CD4-positive, alpha-beta T cell treated with Interleukin-10 for 1 hour (primary cell): Measurements from ENCODE around the gene LMAN2L.

Source experiments
- DNase-seq: peaks from one replicate; pipeline ENCODE4 v3.0.0-alpha.2; 2020

LMAN2L gene

DNA sequence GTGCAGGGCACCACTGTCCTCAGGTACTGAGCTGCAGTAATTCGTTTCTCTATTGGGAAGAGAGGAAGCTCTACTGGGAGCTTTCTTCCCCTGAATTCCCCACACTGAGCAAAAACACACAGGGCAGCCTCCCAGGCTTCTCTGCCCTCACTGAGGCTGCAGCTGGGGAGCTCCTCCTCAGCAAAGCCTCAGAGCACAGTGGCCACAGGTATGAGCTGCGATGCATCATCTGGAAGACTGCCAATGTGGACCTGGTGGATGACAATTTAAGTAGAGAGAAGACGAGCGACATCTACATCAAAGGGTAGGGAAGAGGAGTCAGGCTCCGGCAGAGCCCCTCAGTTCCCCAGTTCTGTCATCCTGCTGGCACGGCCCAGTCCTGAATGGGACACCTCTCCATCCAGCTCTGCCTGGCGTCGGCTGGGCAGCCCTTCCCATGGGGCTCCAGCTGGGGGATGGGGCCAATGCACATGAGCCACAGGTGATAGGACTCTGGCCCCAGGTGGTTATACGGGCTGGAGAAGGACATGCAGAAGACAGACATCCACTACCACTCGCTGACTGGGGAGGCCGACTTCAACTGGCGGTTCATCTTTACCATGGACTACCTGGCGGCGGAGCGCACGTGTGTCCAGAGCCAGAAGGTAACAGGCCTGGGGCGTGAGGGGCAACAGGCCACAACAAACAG is 37.6 kb downstream of the LMAN2L start:
- no peak for DNase-seq

GRCh38 chr2:96701636-96702035 is 38.2 kb downstream of the LMAN2L start:
- no peak for DNase-seq

GRCh38 chr2:96700086-96700485 is 39.8 kb downstream of the LMAN2L start:
- no peak for DNase-seq

DNA sequence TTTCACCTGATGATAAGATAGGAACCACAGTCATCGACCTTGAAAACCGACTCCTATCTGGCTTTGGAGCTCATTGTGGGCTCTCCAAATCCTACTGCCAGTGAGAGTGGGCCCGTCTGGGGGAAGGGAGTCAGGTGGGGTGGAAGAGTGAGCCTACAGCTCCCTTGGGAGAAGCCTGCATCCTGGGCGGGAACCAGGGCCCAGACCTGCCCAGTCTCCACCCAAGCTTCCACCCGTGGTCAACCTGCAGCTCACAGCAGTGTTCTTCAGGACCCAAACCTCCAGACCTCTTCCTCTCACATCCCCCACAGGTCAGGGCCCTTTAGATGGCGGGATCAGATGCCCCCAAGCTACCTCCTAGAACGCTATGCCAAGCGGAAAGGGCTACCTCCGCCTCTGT is 40.2 kb downstream of the LMAN2L start:
- no peak for DNase-seq

GRCh38 chr2:96699021-96699420 is 40.8 kb downstream of the LMAN2L start:
- DNase-seq, result no peak

- DNase-seq, result no peak
Observed at GRCh38 chr2:96698221-96698861, 41.5 kb downstream of the LMAN2L start.

GRCh38 chr2:96697476-96697875 is 42.4 kb downstream of the LMAN2L start:
- no peak for DNase-seq

- no peak for DNase-seq
Observed at GRCh38 chr2:96695602-96696001, 44.3 kb downstream of the LMAN2L start.

- DNase-seq, result no peak
Observed at GRCh38 chr2:96694816-96695455, 44.9 kb downstream of the LMAN2L start.

GRCh38 chr2:96694279-96694678 is 45.6 kb downstream of the LMAN2L start:
- no peak for DNase-seq

DNA sequence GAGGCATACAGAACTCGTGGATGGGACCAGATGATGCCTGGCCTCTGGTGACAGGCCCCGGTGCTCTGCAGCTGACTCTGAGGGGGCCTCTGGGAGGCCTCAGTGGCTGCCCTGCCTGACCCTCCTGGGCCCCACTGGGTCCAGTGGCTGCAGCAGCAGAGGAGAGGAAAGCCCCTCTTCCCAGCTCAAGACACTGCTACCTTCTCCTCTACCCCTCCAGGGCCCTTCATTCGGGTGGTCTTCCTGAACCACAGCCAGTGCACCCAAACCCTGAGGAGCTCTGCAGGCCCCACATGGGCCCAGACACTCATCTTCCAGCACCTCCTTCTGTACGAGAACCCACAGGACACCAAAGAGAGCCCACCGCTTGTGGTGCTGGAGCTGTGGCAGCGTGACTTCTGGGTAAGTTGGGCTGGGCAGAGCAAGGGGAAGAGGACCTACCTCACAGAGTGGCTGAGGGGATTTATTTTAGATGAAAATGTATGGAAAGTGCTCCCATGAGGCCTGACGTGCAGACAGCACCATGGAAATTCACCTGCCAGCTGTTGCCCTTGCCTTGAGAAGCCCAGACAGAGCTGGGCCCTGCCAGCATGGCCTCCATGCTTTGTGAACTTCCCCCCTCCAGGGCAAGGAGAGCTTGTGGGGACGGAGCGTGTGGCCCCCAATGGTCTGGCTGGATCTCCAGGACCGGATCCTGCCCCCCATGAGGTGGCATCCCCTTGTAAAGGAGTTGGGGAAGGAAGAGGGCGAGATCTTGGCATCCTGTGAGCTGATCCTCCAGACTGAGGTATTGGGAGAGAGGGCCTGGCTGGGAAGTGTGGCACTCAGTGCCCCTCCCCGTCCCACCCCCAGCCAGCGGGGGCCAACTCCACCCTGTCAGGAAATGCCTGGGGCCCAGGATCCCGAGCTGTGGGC is 46.3 kb downstream of the LMAN2L start:
- DNase-seq, result no peak

GRCh38 chr2:96692094-96692971 is 47.5 kb downstream of the LMAN2L start:
- no peak for DNase-seq

GRCh38 chr2:96691022-96691612 is 48.7 kb downstream of the LMAN2L start:
- DNase-seq, result no peak

DNA sequence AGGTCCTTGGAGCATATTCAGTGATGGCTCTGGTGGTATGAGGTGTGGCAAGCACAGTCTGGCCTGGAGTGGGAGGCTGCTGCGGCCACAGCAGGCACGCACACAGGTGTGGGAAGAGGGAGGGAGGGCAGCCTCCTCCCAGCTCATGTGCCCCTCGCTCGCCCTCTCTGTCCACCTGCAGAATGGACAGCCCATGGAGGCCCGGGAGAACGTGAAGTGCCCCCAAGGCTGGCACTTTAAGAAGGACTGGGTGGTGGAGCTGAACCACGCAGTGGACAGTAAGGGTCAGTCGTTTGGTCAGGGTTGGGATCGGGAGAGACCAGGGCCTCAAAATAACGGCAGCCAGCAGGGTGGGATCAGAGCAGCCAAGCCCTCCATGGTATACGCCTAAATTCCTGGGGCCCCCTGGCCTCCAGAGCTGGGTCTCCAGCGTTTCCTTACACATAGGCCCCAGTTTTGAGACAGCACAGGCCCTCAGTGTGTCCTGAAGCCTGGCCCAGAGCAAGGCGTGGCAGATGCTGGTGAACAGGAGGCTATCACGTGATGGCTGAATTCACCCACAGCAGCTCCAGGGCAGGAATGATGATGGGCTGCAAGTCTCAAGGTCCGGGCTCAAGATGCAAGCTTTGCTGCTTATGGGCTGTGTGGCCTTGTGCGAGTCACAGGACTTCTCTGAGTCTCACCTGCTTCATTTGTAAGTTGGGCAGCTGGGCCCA is 49.4 kb downstream of the LMAN2L start:
- no peak for DNase-seq

DNA sequence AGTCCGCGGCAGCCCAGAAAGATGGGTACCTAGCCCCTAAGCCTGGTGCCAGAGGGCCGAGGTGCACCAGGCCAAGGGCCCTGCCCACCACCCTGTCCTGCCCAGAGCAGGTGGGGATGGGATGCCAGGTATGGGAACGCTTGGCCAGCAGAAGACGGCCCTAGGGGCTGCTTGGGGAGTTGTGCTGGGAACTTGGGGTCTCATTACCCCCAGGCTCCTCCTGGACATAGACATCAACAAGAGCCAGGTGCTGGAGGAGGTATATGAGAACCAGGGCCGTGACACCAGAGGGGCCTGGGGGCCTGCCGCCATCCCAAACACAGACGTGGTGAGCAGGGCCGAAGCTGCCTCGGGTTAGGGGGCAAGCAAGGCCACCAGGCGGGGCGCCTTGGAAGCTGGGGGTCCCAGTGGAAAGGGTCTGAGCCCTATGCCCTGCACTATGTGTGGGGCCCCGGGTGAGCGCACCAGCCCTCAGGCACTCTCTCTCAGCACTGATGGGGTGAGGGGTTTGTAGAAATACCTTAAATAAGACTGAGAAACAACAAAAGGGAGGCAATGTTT is 50.4 kb downstream of the LMAN2L start:
- no peak for DNase-seq

DNA sequence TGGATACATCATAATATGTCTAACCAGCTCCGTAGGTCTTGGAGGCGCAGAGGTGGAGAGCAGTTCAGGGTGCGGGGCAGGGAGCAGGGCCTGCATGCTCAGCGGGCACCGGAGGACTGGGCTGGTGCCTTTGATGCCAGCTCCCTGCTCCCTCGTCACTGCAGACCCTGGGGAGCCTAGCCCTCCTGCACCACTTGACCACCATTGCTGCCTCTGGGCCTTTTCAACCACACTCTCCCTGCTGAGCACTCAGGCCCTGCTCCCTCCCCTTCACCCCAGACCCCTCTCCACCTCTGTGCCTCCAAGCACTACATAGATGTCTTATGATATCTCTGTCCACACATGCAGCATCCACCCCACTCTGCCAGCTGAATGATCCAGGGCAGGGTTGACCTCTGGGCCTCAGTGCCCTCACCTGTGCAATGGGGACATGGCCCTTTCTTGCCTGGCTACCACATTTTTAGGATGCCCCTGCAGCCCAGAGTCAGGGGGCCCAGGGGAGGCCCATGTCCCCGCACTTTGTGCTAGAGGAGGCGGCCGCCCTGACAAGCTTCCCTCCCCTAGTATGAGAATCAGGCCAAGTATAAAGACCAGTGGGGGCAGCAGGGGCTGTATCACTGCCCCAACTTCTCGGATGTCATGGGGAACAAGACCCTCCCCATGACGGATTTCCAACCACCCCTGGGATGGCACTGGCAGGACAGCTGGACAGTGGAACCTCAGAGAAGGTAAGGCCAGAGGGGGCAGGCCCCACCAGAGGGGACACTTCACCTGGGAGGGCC is 51.0 kb downstream of the LMAN2L start:
- DNase-seq, result no peak

DNA sequence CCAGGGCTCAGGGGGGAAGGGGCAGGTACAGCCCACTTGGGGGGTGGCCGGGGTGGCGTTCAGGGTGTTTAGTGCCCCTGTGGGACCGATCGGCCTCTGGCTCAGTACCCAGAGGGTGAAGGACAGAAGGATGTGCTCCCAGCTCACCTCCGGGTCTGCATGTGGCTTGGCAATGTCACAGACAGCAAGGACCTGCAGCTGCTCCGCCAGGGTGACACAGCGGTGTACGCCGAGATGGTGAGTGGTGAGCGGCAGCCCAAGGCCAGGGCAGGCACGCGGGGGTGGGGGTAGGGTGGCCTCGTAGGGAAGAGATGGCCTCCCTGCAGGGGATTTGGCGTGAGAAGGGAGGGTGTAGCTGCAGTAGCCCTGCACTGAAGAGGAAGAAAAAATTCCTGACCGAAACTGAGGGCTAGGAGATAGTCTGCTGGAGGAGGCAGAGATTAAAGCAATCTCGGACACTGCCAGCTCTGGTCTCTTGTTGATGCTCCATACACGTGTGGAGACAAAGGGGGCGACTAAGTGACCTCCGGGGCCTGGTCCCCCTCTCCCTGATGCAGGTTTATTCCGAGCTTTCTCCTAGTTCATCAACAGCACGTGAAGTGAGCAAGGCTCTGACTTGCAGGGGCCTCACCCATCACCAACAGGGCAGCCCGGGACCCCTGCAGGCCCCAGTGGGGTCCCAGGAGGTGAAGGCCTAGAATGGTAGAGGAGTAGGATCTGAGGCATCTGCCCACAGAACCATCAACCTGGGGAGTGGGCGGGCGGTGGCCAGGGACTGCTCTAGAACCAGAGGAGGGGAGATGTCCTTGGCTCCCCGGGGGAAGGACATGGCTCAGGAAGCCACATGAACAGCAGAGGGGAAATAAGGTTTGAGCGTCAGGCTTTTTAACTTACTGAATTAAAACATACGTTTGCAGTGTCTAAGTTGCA is 51.9 kb downstream of the LMAN2L start:
- no peak for DNase-seq

- no peak for DNase-seq
Observed at GRCh38 chr2:96687266-96687665, 52.6 kb downstream of the LMAN2L start.
